ENCODE data around the gene ITPRIPL2.

Gene ITPRIPL2

GRCh38 chr16:19102187-19102872 lies 11.4 kb upstream of the ITPRIPL2 start:
- TF ChIP-seq, protein P1, sequence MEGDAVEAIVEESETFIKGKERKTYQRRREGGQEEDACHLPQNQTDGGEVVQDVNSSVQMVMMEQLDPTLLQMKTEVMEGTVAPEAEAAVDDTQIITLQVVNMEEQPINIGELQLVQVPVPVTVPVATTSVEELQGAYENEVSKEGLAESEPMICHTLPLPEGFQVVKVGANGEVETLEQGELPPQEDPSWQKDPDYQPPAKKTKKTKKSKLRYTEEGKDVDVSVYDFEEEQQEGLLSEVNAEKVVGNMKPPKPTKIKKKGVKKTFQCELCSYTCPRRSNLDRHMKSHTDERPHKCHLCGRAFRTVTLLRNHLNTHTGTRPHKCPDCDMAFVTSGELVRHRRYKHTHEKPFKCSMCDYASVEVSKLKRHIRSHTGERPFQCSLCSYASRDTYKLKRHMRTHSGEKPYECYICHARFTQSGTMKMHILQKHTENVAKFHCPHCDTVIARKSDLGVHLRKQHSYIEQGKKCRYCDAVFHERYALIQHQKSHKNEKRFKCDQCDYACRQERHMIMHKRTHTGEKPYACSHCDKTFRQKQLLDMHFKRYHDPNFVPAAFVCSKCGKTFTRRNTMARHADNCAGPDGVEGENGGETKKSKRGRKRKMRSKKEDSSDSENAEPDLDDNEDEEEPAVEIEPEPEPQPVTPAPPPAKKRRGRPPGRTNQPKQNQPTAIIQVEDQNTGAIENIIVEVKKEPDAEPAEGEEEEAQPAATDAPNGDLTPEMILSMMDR (IDR thresholded peaks at IDR 0.05; ENCODE audit: low read depth, low read length): no peak
- TF ChIP-seq MYC (IDR thresholded peaks at IDR 0.05; ENCODE audit: low read depth, low read length) (no peak), POLR2A (IDR thresholded peaks at IDR 0.05; ENCODE audit: extremely low read depth, insufficient read length) (no peak), MAX (IDR thresholded peaks at IDR 0.05; ENCODE audit: low read depth, low read length) (no peak)
- DNase-seq (ENCODE audit: low read depth): no peak
- no peak overlapping the region for H3K4me3 ChIP-seq (ENCODE audit: low read depth, low read length)

GRCh38 chr16:19104607-19105006 lies 9.2 kb upstream of the ITPRIPL2 start:
- DNase-seq (ENCODE audit: low read depth): no peak
- H3K4me3 ChIP-seq (ENCODE audit: low read depth, low read length): no peak overlapping the region
- no peak for TF ChIP-seq MYC (IDR thresholded peaks at IDR 0.05; ENCODE audit: low read depth, low read length)

DNA sequence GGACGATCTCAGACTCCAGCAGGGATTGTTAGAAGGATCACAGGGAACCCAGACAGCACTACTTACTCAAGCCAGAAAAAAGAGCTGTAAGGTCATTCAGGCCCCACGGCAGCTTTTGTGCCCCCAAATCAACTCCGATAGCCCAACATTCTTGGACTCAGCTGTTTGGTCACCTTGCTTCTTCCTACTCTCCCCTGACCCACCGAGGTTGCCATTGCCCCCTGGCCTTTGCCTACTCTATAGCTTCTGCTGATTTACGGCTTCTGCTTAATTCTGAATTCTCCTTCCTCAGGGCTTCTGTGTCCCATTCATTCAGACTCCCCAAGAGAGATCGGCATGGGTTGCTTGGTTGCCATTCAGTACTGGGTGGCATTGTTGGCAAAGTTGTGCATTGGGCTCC lies 8.6 kb upstream of the ITPRIPL2 start:
- no peak for DNase-seq (ENCODE audit: low read depth)
- no peak overlapping the region for H3K4me3 ChIP-seq (ENCODE audit: low read depth, low read length)
- TF ChIP-seq MYC (IDR thresholded peaks at IDR 0.05; ENCODE audit: low read depth, low read length) (no peak), POLR2A (IDR thresholded peaks at IDR 0.05; ENCODE audit: extremely low read depth, insufficient read length) (no peak), MAX (IDR thresholded peaks at IDR 0.05; ENCODE audit: low read depth, low read length) (no peak)
- TF ChIP-seq, protein P1 (IDR thresholded peaks at IDR 0.05; ENCODE audit: low read depth, low read length): no peak

- DNase-seq (ENCODE audit: low read depth): no peak
- H3K4me3 ChIP-seq (ENCODE audit: low read depth, low read length): no peak overlapping the region
- no peak for TF ChIP-seq MYC (IDR thresholded peaks at IDR 0.05; ENCODE audit: low read depth, low read length)
- TF ChIP-seq, protein P1 (IDR thresholded peaks at IDR 0.05; ENCODE audit: low read depth, low read length): no peak
- TF ChIP-seq POLR2A (IDR thresholded peaks at IDR 0.05; ENCODE audit: extremely low read depth, insufficient read length): no peak
Observed at GRCh38 chr16:19105891-19106624, 7.7 kb upstream of the ITPRIPL2 start.

GRCh38 chr16:19106625-19107020 lies 7.1 kb upstream of the ITPRIPL2 start:
- no peak overlapping the region for H3K4me3 ChIP-seq (ENCODE audit: low read depth, low read length)
- DNase-seq (ENCODE audit: low read depth): no peak

More at GRCh38 chr16:19106625-19107020, 7.1 kb upstream of the ITPRIPL2 start:
- TF ChIP-seq MYC (IDR thresholded peaks at IDR 0.05; ENCODE audit: low read depth, low read length): no peak
- TF ChIP-seq POLR2A (IDR thresholded peaks at IDR 0.05; ENCODE audit: extremely low read depth, insufficient read length): no peak
- TF ChIP-seq, protein P1 (IDR thresholded peaks at IDR 0.05; ENCODE audit: low read depth, low read length): no peak
- no peak for TF ChIP-seq MAX (IDR thresholded peaks at IDR 0.05; ENCODE audit: low read depth, low read length)

All from NB4 (cell line).